Left colon (tissue), 2 donors: ENCODE data around the gene SIT1. TPM values are rescaled to one million over a fixed set of nuclear protein-coding genes. Genes with fewer than 3 reads are reported as not detected.
"Not testable (repeated sequence)": the region's sequence is repeated elsewhere in the genome, so short reads cannot be mapped to it uniquely, and the experiment has no call there.

ENCODE experiments used
- ATAC-seq: fragments of 200-7000 bp; cut with Tn5 transposase; one replicate; pipeline ENCODE4 v1.9.1; 2020; ENCODE audit warnings: mild to moderate bottlenecking, moderate library complexity
- DNase-seq, 2 donors: peaks; one replicate each; pipeline ENCODE4 v3.0.0-alpha.2; 2020
- intact Hi-C, 2 donors: fragments of 100-400 bp; cut with DNase I in 1 of 2; cut with micrococcal nuclease in 1 of 2; formaldehyde crosslinking; loops; one replicate each; pipeline versions ENCODE4 v1.11.2 to v1.14.0; 2022; cut with DNase I, micrococcal nuclease
- total RNA-seq, 2 donors: library from RNA; stranded (reverse); fragmentation: NEBNext Ultra II Directional; extraction: Animal tissue kit (Norgen Biotek cat#: 25700); gene quantifications; one replicate each; pipeline ENCODE4 v1.2.1, GENCODE V29; 2021
- donor health status: DM: no; HTN: no; CAD: no.
- donor health status: DM: yes; HTN: yes; CAD: no.

SIT1 gene
- total RNA-seq, 2 donors from 2014 or later, result 0.46 to 1.4 TPM

DNA sequence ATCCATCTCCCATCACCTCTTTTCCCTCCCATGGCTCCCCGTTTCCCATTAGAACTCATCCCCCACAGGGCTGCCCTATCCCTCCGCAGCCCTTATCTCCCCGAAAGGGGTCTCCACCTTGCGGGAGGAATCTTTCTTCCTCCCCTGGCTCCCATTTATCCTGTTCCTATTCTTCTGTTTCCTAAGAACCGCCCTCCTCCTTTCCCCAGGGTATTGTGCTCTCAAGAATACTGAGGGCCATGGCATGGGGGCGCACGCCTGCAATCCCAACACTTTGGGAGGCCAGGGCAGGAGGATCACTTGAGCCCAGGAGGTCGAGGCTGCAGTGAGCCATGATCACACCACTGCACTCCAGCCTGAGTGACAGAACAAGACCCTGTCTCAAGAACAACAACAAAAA lies 33.2 kb downstream of the SIT1 start:
- DNase-seq (no peak), ATAC-seq (no peak)
- intact Hi-C loops, result no loop called here

DNA sequence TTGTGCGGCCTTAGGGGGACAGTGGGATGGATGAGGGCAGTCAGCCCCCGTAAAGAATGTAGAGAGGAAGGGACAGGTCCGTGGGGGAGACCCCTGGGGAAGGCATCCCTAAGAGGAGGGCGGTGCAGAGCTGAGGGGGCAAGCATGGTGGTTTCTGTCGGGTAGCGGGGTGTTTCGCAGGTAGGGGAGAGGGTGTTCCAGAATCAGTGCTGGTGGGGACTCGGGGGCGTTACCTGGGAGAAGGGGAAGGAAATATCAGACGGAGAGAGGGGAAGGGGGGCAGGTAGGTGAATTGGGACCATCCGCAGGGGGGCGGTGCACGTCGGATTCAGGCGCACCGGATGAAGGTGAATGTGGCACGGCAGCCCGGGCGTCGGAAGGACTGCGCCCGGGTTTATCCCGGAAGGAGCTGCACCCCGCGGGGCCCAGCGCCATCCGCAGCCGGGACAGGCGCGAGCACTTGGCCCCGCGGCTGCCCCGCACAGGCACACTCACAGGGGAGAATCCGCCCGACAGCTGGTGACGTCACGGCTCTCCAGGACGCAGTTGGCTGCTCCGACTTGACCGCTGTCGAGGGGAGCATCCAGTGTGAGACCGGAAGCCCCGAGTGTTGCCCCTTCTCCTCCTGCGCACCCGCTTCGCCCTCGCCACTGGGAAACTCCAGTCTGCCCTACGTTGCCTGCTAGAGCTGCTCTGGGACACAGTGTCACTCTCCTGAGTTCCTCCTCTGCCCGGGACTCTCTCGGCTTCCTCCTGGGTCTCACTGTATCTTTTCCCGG lies 33.9 kb downstream of the SIT1 start:
- DNase-seq (peak; percentile 72 to 81), ATAC-seq (peak; percentile 75)
- intact Hi-C loops, result no loop called here

DNA sequence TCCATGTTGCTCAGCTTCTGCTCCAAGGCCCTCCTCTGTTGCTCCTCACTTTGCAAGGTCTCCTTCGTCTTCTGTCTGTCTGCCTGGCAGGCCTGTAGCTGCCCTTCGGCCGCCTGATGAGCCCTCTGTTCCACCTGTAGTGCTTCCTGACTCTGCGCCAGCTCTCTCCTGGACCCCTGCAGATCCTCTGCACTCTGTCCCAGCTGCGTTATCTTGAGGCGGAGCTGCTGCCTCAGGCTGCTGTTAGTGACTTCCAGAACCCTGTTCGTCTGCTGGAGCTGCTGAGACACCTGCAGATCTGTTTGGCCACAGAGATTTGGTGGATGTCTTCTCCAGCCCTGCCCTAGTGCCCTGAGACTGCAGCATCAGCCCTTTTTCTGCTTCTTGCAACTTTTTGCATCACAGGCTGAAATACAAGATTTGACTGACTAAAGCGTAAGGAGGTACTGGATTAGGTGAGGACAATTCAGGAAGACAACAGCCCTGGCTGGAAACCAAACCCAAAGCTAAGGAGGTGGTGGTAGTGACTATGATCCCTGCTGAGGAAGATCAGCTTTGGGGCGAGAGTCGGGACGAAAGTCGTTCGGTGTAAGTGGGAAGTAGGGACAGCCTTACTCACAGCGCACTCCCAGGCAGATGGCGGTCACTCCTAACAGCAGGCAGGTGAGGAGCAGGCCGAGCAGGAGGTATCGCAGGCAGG lies 34.6 kb downstream of the SIT1 start:
- DNase-seq (no peak), ATAC-seq (no peak)
- intact Hi-C loops, result no loop called here

DNA sequence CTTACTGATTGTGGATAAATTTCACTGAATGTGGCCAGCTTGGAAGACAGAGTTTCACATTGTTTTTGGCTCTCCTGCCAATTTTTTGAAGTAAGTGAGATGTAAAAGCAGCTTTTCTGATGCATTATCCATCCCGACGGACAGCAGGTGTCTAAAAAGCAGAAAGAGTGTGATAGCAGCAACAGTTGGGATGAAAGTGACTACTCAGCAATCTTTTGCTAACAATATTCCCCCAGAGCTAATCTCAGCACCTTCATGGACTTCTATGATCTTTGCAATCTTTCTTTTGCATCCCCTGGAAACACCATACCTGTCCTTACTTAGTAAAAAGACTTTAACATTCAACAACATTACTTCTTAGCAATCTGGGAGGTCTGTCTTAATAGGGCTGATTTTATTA lies 37.9 kb downstream of the SIT1 start:
- ATAC-seq (no peak), DNase-seq (no peak)
- intact Hi-C loops, result no loop called here

DNA sequence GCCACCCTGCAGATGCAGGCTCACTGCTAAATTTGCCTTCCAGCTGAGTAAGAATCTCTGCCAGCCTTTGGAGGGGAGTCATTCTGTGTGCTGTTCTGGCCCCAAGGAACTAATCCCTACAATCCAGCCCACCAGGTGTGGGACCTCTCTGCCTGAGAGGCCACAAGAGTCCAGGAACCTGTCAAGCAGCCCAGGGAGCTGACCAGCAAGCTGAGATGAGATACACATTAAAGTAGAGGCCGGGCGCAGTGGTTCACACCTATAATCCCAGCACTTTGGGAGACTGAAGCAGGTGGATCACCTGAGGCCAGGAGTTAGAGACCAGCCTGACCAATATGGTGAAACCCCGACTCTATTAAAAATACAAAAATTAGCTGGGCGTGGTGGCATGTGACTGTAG lies 38.7 kb downstream of the SIT1 start:
- intact Hi-C loops, DNase-seq, ATAC-seq: not testable (repeated sequence)

DNA sequence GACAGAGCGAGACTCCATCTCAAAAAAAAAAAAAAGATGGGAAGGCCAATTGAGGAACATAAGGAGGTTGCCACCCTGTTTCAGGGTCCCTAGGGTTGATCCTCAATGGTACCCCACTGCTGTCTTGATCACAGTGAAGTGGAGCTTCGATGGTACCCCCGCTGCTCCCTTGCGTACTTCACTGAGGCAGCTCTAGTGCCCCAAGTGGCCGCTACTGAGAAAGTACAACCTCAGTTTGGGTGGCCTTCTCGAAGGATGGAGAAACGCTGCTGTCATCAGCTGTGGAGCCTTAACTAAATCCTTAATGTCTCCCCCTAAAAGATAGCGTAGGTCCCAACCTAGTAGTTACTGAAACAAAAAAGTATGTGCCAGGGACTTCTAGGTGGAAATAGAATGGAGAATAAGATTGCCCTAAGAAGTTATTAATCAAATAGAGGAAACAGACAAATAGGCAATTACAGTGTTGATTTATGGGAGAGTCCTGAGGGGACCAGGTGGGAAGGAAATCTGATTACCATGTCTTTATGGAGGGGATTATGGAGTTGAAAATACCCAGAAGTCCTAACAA lies 39.4 kb downstream of the SIT1 start:
- peak; percentile 63 for ATAC-seq
- DNase-seq, result peak in 1 of 2 donors; percentile 55
- intact Hi-C loops, result no loop called here

DNA sequence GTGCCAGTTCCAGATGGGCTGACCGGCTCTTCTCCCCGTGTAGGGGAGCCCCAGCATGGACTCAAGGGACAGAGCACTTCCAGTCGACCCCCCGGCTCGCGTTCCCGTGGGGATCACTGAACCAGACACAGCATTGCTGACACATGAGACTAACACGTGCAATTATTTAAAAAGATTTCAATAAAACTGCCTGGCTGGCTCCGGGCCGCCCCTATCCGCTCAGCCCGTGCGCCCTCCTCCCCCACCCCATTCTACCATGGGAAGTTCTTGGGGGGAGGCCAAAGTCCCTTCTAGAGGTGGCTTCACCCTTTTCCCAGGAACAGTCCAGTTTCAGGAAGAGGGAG lies 40.9 kb downstream of the SIT1 start:
- DNase-seq, result no peak
- intact Hi-C loops, result no loop called here
- ATAC-seq, result no peak

DNA sequence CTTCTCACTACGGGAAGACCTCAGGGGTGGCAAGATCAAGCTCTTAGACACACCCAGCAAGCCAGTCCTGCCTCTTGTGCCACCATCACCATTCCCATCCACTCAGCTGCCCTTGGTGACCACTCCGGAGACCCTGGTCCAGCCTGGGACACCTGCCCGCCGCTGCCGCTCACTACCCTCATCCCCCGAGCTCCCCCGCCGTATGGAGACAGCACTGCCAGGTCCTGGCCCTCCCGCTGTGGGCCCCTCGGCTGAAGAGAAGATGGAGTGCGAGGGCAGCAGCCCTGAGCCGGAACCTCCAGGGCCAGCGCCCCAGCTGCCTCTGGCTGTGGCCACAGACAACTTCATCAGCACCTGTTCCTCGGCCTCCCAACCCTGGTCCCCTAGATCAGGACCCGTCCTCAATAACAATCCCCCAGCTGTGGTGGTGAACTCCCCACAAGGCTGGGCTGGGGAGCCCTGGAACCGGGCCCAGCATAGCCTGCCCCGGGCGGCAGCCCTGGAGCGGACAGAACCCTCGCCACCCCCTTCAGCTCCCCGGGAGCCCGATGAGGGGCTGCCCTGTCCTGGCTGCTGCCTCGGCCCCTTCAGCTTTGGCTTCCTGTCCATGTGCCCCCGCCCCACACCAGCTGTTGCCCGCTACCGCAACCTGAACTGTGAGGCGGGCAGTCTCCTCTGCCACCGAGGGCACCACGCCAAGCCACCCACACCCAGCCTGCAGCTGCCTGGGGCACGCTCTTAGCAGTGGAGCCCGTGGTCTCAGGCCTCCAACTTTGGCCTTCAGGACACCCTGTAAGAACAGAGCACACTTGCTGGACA lies 41.5 kb downstream of the SIT1 start:
- ATAC-seq (no peak), DNase-seq (peak in 1 of 2 donors; percentile 10)
- intact Hi-C loops, result no loop called here

DNA sequence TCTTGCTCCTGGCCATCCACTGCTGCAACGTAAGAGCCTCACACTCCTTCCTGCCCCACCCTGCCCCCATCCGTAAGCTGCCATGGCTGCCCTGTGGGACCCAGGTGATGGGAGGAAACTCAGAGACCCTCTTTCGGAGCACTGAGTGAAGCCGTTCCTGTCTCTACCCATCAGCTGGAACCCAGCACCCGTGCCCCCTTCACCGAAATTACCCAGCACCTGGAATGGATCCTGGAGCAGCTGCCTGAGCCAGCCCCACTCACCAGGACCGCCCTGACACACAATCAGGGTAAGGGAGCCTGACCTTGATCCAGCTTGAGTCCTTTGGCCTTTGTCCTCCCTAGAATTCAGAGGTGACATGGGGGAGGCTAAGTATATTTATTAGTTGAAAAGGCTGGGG lies 42.5 kb downstream of the SIT1 start:
- ATAC-seq, result no peak
- intact Hi-C loops, result no loop called here

DNA sequence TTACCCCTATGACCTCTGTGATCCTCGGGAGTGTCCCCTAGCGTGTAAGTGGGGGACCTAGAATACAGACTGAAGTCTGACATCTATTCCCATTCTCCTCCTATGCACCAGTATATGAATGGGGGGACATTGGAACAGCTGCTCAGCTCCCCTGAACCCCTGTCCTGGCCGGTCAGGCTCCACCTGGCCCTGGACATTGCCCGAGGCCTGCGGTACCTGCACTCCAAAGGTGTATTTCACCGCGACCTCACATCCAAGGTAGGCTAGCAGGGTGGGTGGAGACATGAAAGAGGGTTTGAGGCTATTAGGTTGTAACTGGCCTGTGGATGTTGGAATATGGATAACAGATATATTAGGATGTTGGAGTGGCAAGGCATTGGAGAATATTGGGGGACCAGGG lies 44.0 kb downstream of the SIT1 start:
- intact Hi-C loops, result no loop called here
- no peak for DNase-seq
- no peak for ATAC-seq

More for the DNA sequence above, 42.5 kb downstream of the SIT1 start:
- DNase-seq, result no peak

DNA sequence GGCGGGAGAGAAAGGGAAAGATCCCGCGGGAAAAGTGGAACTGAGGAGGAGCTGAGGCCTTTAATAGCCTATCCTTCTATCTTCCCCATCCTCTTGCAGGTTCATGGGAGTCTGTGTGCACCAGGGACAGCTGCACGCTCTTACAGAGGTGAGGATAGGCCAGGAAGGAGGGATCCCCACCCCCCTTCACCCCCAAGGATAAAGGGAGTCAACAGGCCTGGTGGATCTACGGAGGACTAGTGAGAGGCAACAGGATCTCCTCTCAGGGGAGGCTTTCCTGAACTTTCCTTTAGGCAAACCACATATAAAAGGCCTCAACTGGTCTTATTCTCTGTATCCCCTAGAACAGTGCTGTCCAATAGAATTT lies 44.6 kb downstream of the SIT1 start:
- intact Hi-C loops, result no loop called here
- no peak for DNase-seq
- ATAC-seq, result no peak

DNA sequence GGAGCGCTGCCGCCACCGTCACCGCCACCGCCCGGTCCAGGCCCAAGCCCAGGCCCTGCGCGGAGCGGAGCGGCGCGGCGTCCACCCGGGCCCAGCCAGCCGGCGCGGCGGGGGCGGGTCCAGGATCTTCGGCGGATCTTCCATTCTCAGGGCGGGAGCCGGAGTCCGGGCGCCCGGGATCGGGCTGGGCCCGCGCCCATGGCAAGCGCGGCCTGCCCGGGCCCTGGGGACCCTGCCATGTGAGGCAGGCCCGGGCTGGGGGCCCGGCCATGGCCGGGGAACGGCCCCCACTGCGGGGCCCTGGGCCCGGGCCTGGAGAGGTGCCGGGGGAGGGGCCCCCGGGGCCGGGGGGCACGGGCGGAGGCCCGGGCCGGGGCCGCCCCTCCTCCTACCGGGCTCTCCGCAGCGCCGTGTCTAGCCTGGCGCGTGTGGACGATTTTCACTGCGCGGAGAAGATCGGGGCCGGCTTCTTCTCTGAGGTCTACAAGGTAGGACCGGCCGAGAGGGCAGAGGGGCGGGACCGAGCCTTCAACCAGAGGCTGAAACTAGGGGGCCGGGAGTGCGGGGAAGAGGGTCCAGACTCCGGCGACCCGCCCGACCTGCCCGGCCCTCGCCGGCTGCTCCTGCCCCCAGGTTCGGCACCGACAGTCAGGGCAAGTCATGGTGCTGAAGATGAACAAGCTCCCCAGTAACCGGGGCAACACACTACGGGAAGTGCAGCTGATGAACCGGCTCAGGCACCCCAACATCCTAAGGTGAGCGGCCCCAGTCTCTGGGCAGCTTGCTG lies 45.2 kb downstream of the SIT1 start:
- ATAC-seq, result peak; percentile 1
- intact Hi-C loops, result no loop called here
- peak; percentile 49 to 61 for DNase-seq

DNA sequence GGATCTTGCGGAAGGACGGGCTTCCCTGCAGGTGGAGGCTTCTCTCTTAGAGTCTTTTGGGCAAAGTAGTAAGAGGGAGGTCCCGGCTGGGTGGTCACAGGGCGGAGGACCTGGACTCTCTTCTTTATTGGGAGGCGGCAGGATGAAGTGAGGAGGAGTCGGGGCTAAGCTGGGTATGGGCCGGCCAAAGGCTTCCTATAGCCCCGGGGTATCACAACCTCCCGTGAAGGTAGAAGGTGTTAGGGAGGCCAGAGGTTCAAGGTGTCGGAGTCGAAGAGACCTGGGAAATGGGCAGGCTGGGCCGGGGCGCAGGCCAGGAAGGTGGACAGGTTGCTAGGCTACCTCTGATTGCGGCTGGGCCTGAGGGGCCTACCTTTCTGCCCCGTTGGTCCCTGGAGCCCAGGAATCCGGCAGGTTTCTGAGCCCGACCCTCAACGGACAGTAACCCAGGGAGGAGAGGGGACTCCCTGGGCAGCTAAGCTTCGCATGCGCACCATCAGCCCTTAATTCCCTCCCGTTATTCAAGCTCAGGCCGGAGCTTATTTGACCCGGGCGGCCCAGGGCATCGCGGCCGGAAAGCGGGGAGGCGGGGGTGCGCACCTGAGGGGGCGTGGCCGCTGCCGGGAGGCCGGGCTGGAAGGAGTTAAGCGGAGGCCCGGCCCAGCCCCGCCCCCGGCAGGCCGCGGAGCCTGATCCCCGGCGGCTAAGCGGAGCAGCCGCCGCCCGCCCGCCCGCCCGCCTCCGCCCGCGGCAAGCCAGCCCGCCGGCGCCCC lies 46.0 kb downstream of the SIT1 start, which contains the start of gene TESK1:
Gene TESK1, plus strand, starts transcription at position 685 of the 773 bp plus-strand sequence. CDS start 358 bp downstream, outside the sequence.
- DNase-seq (peak; percentile 85 to 90), ATAC-seq (peak; percentile 68)
- intact Hi-C loops, result no loop called here

DNA sequence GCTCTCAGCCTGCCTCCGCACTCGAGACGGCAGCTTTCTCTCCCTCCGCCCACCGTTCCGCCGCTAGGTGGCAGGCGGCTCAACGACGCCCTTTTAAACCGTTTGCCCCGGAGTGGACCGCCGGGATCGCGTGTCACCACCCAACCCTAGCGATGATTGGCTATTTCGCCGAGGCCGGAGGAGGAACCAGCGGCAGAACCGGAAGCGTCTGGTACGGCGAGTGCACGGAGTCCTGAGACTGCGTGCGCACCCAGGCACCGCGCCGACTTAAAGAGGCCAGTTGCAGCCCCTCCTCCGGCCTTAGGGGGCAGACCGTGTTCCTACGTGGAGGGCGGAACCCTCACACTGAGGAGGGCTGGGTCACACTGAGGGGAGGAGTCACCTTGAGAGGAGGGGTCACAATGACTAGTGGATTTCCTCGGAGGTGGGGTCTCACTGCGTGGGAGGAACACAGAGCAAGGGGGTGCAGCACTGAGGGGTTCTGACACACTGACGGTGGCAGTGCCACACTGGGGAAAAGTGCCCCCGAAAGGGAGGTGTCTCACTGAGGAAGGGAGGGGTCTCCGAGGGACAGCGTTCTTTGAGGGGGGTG lies 46.6 kb downstream of the SIT1 start:
- intact Hi-C loops, result no loop called here
- DNase-seq (peak; percentile 100), ATAC-seq (peak; percentile 88)

DNA sequence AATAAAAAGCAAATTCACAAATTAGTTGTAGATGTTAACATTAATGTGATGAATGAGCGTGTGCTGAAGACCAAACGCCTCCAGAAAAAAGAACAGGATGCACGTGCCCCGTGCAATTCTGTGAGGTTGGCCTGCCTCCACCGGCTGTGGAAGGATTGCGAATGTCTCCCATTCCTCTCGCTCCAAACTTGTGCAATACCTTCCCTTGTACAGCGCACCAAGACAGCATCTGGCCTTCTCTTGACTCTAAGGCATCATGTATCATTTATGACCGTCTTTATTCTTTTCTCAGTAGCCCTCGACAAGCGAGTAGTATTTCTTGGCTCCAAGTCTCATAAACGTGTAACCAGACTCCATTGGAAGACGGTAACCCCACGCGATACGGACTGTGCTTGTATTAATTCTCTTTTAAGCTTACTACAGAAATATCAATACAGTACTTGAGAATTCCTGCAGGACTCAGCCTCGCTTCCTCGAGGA lies 47.2 kb downstream of the SIT1 start:
- intact Hi-C loops, result no loop called here
- peak; percentile 0 for ATAC-seq

DNA sequence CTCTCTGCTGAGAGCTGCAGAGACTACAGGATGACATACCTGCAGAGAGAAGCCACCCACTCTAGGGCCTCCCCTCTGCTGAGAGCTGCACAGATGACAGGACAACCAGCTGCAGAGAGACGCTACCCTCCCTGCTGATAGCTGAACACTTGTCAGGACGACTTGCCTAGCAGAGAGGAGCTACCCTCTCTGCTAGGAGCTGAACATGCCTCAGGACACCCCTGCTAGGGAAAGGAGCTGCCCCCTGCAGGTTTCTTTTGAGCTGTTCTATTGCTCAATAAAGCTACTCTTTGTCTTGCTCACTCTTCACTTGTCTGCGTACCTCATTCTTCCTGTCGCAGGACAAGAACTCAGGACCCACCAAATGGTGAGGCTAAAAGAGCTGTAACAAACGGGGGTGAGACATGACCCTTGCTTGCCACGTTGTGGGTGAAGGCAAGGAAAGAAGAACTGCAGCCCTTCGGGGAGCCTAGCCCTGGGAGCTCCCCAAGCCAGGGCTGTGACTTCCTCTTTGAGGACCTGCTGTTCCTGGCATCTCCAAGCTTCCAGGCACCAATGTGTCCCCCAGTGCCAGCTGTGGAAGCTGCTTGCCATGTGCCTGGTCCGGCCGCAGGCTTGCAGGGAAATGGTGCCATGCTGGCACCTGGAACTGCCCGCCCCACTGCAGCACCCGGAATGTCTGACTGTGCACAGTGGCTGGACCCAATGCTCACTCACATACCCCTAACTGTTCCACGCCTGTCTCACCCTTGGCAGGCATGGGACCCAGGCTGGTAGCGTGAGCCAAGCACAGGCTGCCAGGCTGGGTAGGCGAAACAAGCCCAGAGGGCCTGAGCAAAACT lies 50.7 kb downstream of the SIT1 start:
- no peak for ATAC-seq
- intact Hi-C loops, result no loop called here
- DNase-seq, result no peak

More for the DNA sequence above, 47.2 kb downstream of the SIT1 start:
- DNase-seq, result peak; percentile 54 to 67
